WERI-Rb-1 (cell line): ENCODE data around the gene RBPJL.

ENCODE experiments used
- DNase-seq: peaks from one replicate; pipeline ENCODE4 v3.0.0-alpha.2; 2020
- H3K27ac ChIP-seq: fragments of 250-450 bp; sonication (Bioruptor Pico); 2 replicates; pipeline ENCODE4 v1.5.1; 2020; ENCODE audit warnings: mild to moderate bottlenecking, moderate library complexity
- H3K27me3 ChIP-seq: fragments of 250-450 bp; sonication (Bioruptor Pico); 2 replicates; pipeline ENCODE4 v1.5.1; 2021; ENCODE audit warnings: mild to moderate bottlenecking, low read depth, moderate library complexity; ENCODE audit not compliant: insufficient read depth, severe bottlenecking
- H3K36me3 ChIP-seq: fragments of 250-450 bp; sonication (Bioruptor Pico); 2 replicates; pipeline ENCODE4 v1.5.1; 2020; ENCODE audit warnings: mild to moderate bottlenecking, moderate library complexity
- H3K4me3 ChIP-seq: 2 replicates; pipeline ENCODE4 v1.5.1; 2011; ENCODE audit warnings: low read depth, mild to moderate bottlenecking, control low read depth, low read length
- H3K9me3 ChIP-seq: fragments of 250-450 bp; sonication (Bioruptor Pico); 2 replicates; pipeline ENCODE4 v1.5.1; 2021; ENCODE audit warnings: mild to moderate bottlenecking, moderate library complexity; ENCODE audit not compliant: severe bottlenecking
- CTCF ChIP-seq: IDR thresholded peaks from 2 replicates; pipeline ENCODE4 v1.5.1; 2011; ENCODE audit warnings: low read depth, mild to moderate bottlenecking, control low read depth, inconsistent platforms, low read length

Gene RBPJL

GRCh38 chr20:45325371-45325770 lies 18.7 kb downstream of the RBPJL start:
- DNase-seq: peak; percentile 87
- H3K36me3 ChIP-seq: peaks cover 32% of the 10 kb centered on the region
- H3K27ac ChIP-seq: peak overlapping the region; percentile 87
- no peak overlapping the region for H3K4me3 ChIP-seq
- H3K9me3 ChIP-seq: no peaks in the 10 kb centered on the region
- no peaks in the 10 kb centered on the region for H3K27me3 ChIP-seq
- no peak for TF ChIP-seq CTCF

- H3K27ac ChIP-seq: peak overlapping the region; percentile 87
- DNase-seq: peak; percentile 88
- H3K4me3 ChIP-seq: 0 out of 2 replicates have a peak overlapping the region, but pooled peaks have one; percentile 6
- H3K36me3 ChIP-seq: peaks cover 62% of the 10 kb centered on the region
- no peaks in the 10 kb centered on the region for H3K27me3 ChIP-seq
- TF ChIP-seq CTCF: no peak
- H3K9me3 ChIP-seq: no peaks in the 10 kb centered on the region
Observed at GRCh38 chr20:45328451-45328850, 21.8 kb downstream of the RBPJL start.

- no peak for DNase-seq
- peaks cover 71% of the 10 kb centered on the region for H3K36me3 ChIP-seq
- no peak for TF ChIP-seq CTCF
- H3K27me3 ChIP-seq: no peaks in the 10 kb centered on the region
- H3K9me3 ChIP-seq: no peaks in the 10 kb centered on the region
- H3K27ac ChIP-seq: peak overlapping the region; percentile 87
- H3K4me3 ChIP-seq: no peak overlapping the region
Observed at GRCh38 chr20:45329497-45330319, 23.1 kb downstream of the RBPJL start.

- Histone ChIP-seq H3K36me3 (peaks cover 79% of the 10 kb centered on the region), H3K27me3 (no peaks in the 10 kb centered on the region), H3K27ac (peak overlapping the region; percentile 87), H3K9me3 (no peaks in the 10 kb centered on the region), H3K4me3 (no peak overlapping the region)
- DNase-seq: no peak
- no peak for TF ChIP-seq CTCF
Observed at GRCh38 chr20:45330476-45330875, 23.8 kb downstream of the RBPJL start.

- Histone ChIP-seq H3K36me3 (peaks cover 65% of the 10 kb centered on the region), H3K27me3 (no peaks in the 10 kb centered on the region), H3K9me3 (no peaks in the 10 kb centered on the region), H3K4me3 (no peak overlapping the region), H3K27ac (peak overlapping the region; percentile 54)
- TF ChIP-seq CTCF: no peak
- no peak for DNase-seq
Observed at GRCh38 chr20:45336530-45337366, 30.1 kb downstream of the RBPJL start.
